Stimulated activated CD4-positive, alpha-beta T cell treated with anti-CD3 and anti-CD28 coated beads, Interleukin-12 subunit alpha, Interleukin-12 subunit beta, amount 100 ng/mL, for 24 hours (primary cell): Measurements from ENCODE around the gene BDKRB1.

Source experiments
- DNase-seq, 2 experiments: peaks; one replicate each; pipeline ENCODE4 v3.0.0-alpha.2; 2020; ENCODE audit warnings: low read depth in 2 of 2

The BDKRB1 gene

DNA sequence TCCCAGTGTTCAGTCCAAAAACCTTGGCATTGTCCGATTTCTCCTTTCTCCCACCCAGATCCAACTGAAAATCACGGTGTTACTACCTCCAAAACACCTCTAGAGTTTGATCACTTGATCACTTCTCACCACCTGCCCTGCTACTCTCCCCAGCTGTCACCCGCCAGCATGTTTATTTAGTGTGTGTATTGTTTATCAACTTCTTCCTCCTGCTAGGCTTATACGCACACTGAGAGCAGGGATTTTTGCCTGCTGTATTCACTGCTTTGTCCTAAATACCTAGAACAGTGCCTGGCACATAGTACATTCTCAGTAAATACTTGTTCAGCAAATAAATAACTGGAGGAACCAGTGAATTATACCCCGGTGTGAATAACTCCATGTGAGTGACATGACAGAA, 5.0 kb downstream of the BDKRB1 start:
- no peak for DNase-seq

DNA sequence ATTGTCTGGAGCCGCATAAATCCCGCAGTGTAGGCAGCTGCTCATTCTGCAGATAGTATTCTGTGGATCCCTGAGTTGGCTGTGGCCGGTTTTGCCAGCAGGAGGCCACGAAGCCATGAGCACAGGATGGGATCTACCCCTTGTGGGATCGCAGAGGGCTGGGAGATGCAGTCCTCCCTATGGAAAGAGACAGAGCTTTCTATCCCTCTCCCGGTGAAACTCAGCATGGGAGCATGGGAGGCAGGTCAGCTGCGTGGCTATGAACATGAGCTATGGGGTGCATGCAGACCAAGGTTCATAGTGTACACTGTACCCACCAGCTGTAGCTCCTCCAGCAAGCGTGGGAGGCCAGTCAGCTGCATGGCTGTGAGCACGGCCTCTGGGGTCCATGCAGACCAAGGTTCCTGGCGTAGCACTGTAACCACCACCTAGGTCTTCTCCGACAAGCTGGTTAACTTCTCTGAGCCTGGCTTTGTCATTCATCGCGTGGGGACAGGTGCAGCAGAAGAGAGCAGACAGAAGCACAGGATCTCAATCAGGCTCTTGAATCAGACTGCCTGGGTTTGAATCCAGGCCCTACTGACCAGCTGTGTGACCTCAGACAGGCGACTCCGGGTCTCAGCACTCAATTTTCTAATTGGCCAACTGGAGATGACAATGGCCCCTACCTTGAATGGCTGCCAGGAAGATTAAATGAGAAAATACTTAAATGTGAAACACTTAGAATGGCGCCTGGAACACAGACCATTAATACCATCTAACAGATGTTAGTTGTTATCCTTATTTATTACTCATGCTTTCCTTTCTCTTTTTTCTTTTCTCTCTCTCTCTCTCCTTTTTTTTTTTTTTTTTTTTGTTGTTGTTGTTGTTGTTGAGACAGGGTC, 6.0 kb downstream of the BDKRB1 start:
- no peak for DNase-seq

DNA sequence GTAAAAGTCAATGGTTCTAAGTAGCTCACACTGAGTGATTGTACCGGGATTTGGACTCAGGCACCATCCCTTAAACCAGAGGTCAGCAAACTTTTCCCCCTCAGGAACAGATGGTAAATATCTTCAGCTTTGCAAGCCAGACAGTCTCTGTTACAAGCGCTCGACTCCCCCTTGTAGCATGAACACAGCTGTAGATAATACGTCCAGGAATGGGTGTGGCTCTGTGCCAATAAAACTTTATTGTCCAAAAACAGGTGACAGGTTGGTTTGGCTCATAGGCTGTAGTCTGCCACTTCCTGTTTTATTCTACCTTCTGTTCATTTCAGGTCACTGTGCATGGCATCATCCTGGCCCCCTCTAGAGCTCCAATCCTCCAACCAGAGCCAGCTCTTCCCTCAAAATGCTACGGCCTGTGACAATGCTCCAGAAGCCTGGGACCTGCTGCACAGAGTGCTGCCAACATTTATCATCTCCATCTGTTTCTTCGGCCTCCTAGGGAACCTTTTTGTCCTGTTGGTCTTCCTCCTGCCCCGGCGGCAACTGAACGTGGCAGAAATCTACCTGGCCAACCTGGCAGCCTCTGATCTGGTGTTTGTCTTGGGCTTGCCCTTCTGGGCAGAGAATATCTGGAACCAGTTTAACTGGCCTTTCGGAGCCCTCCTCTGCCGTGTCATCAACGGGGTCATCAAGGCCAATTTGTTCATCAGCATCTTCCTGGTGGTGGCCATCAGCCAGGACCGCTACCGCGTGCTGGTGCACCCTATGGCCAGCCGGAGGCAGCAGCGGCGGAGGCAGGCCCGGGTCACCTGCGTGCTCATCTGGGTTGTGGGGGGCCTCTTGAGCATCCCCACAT, 7.6 kb downstream of the BDKRB1 start:
- DNase-seq, result no peak

DNA sequence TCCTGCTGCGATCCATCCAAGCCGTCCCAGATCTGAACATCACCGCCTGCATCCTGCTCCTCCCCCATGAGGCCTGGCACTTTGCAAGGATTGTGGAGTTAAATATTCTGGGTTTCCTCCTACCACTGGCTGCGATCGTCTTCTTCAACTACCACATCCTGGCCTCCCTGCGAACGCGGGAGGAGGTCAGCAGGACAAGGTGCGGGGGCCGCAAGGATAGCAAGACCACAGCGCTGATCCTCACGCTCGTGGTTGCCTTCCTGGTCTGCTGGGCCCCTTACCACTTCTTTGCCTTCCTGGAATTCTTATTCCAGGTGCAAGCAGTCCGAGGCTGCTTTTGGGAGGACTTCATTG, 8.2 kb downstream of the BDKRB1 start:
- DNase-seq, result no peak

DNA sequence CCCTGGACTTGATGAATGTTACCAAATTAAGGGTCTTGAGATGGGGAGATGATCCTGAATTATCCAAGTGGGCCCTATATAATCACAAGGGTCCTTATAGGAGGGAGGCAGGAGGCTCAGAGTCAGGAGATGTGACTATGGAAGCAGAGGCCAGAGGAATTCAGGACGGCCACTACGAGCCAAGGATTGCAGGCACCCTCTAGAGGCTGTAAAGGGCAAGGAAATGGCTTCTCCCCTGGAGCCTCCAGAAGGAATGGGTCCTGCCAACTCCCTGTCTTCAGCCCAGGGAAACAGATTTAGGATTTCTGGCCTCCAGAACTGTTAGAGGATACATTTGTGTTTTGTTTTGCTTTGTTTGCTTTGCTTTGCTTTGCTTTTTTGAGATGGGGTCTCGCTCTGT, 8.8 kb downstream of the BDKRB1 start:
- DNase-seq, result no peak

DNA sequence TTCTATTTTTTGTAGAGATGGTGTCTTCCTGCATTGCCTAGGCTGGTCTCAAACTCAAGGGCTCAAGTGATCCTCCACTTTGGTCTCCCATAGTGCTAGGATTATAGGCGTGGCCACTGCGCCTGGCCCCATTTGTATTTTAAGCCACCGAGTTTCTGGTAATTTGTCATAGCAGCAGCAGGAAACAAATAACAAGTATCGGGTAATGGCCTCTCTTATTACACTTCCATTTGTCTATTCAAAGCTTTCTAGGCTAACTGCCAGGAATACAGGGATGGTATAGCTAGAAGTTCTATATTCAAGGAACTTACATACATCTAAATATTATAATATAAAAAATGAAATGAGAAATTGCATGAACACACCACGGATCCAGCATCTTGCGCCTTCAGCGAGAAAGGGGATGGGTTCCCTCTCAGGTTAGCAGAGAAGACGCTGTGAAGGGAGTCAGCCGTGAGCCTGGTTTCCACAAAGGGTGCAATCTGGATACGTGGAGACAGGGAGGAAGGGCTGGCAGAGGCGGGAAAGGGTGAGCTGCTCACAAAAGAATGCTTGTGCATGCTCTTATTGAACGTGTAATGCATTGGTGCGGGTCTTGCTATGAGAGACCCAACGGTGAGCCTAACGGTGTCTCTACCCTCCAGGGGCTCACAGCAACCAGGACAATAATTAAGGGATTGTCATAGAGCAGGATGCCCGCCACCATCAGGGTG, 9.5 kb downstream of the BDKRB1 start:
- no peak for DNase-seq

DNA sequence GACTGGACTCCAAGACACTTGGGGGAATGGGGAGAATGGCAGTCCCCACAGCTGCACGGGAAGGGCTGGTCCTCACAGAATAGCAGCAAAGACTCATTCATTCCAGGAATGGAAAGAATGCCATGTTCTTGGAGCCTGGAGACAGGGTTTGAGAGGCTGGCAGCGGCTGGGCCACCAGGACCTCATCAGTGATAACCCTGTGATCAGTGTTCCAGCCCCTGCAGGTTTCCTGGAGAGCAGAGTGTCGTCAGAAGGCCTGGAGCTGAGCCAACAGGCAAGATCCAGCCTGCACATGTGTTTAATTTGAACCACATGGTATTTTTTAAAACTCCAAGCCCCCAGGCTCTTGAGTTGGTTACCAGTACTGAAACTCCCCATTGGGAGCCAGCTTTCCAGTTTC, 11.3 kb downstream of the BDKRB1 start:
- no peak for DNase-seq

DNA sequence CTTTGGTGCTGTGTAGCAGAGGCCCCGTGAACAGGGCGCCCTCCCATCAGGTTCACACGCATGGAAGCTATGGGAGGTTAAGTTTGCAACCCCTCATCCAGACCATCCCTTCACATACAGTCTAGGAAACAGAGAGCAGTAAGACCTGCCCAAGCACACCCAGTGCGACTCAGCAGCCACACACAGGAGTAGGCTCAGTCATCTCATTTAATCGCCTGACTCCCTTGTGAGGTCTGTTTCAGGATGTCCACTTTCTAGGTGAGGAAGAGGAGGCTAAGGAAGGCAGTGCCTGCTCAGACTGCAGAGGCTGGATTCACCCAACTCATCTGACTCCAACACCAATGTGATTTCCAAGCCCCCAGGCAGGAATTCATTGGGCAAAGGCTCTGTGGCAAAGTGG, 11.9 kb downstream of the BDKRB1 start:
- DNase-seq, result no peak

DNA sequence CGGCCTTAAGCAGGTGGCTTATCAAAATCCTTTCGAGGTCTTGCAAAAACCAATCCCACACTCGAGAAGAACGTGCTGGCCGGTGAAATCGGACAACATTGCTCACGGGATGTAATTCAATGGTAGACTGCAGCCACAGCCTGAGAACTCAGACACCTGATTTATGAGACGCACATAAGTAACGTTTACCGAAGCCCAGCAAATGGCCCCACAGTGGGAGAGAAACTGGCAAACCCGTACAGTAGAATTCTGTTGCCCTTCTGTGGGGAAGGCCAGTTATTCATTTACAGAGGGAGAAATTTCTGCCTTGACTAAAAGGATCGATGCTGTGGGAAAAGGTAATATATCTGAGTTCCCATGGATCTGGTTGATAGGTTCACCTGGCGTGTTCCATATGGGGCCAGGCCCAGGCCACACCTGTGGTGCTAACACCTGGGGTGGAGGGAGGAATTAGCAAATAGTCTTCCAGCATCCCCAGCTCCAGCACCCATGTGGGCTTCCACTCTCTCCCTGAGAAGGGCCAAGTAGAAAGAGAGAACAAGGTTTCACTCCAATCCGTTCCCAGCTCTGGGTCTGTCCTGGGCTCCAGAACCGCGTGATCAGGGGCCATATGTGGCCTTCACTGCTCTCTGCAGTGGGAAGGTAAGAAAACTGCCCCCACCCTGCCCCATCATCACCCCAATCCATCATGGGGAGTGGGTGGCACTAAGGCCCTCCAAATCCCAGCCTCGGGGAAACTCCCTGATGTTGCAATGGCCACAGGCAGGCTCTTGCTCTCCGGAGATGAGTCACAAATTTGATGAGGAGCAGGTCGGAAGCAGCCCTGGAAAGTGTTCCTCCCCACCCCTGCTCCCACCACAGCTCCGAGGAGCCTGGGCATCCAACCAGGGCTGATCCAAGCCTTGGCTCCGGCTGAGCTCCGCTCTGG, 12.7 kb downstream of the BDKRB1 start:
- no peak for DNase-seq

DNA sequence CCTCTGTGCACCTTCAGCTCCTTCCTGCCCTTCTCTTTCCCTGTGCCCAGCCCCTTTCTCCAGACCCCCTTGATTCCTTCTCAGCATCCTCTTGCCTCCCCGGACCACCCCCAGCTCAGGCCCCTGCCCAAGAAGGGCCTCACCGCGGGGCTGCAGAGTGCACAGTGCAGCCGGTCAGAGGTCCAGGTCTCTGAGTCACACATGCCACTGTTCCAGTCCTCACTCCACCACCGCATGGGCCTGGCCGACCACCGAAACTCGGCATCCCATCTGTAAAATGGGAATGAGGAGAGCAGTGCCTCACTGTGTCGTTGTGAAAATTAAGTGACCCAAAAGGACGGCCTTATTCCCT, 13.3 kb downstream of the BDKRB1 start:
- DNase-seq, result no peak

DNA sequence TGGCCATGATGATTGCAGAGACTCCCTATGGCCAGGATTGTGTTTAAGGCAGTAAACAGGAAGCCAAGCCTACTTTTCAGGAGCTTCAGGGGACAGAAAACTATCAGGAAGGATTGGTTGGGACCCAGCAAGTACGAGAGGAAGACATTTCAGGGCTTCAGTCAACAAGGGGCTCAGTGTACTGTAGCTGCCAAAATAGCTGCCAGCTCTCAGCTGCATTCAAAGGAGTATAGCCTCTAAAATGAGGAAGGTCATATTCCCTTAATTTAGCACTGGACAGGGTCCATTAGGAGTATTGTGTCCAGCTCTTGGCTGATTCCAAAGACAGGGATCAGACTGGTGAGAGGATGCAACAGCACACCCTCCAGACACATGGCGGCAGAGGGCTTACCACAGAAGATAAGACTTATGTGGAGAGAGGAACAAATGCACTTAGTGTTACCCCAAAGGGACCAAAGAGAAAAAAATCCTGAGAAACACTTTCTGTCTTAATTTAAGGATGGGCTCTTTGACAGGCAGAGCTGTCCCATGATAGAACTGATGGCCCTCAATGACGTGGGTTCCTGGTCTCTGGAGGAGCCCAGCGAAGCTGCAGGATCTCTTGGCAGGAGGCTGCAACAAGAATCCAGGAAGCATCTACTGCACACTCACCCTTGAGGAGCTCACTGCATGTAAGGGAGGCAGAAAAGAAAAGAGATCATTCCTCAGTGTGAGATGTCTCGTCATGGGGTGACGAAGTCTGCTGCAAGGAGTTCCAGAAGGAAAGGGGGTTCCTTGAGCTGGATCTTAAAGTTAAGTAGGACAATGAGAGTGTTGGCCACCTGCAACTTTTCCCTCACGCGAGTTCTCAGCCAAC, 14.8 kb downstream of the BDKRB1 start:
- no peak for DNase-seq

DNA sequence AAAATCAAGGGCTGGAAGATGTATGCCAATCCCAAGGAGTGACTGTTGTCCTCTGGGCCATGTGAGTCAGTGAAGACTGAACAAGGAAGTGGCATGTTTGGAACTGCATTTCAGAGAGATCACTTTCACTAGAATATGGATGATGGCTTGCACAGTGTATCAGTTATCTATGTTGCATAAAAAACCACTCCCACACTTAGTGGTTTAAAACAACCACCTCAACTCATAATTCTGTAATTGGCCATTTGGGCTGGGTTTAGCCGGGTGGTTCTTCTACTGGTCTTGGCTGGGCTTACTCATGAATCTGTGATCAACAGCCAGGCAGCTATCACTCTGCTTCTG, 15.4 kb downstream of the BDKRB1 start:
- no peak for DNase-seq

DNA sequence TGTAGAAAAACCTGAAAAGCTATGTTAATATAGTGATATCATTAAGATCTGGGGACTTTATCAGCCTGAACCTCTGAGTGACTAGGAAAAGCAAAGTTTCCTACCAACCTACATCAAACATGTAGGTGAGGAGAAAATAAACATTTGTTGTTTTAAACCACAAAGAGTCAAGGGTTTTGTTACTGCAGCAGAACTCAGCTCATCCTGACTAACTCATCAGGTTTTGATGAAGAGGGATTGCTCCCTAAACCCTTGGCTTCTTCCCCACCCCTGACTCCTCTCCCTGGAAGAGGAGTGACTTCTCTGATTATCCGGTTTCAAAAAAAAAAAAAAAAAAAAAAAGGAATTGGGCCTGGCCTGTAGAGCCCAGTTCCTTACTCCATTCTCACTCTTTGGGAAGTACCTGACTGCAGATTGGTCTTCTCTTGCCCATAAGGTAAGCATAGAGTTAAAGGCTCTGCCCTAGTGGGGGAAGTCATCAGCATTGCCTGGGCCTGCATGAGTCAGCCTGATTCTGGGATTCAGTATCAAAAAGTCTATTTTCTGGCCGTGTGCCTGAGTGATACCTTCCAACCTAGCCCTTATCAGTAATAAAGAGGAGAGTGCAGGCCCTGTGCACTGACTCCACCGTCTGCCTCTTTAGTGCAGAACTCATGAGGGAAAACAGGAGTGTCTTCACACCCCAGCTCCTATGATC, 16.9 kb downstream of the BDKRB1 start:
- no peak for DNase-seq

DNA sequence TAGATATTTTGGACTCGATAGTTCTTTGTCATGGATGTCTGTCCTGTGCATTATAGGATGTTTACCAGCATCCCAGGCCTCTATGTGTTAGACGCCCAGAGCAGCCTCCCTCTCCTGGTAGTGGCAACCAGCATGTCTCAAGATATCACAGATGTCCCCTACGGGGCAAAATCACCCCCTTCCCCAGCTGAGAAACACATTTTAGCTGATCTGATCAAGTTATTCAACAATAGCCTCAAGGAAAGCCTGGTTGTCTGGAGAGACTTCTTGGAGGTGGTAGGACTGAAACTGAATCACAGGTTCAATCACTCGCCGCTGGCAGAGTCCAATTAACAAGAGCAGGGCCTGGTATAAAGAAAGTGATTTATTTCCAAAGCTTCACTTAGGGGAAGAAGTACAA, 17.6 kb downstream of the BDKRB1 start:
- no peak for DNase-seq

DNA sequence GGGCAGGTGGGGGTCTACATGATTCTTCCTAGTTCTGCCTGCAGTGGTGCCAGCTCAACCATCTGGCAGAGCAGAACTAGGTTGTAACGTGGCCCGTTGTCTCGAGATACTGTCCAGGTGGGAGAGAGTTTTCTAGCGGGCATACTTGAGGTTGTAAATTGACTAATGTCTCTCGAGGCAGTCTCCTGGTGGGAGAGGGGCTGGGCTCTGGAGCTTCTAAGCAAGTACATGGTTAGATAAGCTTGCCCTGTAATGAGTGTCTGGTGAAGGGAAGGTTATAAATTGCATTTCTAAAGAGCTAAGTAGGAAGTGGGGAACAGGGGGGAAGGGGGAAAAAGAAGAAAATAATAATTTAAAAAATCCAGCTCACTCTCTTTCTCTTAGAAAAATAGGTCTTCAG, 18.1 kb downstream of the BDKRB1 start:
- DNase-seq, result no peak

DNA sequence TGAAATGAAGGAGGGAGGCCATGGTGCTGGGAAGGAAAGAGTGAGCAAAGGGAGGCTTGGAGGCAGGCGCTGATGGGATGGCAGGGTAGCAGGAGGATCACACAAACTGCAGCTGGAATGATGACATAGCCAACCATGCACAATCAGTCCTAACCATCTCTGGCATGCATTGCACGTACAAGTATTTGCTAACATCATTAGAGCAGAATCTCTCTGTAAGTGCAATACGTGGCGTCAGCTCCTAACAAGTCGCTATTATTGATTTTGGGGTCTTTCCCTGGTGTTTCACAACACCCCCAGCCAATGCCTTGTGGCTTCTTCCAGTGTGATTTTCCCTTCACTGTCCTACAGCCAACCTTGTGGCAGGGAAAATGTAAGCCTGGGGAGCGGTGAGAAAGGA, 18.5 kb downstream of the BDKRB1 start:
- DNase-seq, result no peak

DNA sequence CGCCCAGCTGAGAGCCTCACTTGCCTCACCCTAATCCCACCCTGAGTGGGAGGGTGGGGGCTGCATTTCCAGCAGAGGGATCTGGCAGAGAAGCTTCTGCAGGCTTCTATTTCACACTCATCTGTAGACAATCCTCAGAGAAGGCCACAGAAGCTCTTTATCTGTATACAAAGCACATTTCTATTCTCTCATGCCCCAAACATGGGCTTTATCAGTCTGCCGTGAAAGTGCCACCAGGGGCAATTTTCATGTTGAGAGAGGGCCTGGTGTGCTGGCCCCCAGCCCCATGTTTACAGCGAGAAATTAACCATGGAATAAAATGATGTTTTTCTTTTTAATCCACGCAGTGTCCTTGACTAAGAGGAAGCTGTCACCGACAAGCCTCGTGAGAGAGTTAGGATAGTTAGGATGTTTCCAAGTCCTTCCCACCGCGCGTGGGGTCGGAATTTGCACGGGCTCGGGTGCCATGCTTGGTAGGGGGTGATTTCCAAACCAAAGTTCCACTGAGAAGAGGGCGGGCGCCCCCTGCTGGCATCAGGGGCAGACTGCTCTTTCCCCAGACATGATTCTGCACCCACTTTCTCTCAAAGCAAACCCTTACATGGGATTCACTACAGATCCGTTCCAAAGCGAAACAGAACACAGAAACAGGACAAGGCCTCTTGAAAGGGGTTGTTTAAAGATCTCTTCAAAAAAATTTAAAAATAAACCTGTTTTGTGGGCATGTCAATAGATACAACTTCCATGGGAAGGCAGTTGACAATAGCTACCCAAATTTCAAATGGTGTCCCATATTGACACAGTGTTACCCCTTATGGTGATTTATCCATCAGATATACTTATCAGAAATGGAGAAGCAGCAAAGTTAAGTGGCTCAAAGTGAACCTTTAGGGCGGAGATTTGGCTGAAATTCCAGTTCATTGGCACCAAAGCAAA, 19.4 kb downstream of the BDKRB1 start:
- DNase-seq, result peak; percentile 35 to 71

DNA sequence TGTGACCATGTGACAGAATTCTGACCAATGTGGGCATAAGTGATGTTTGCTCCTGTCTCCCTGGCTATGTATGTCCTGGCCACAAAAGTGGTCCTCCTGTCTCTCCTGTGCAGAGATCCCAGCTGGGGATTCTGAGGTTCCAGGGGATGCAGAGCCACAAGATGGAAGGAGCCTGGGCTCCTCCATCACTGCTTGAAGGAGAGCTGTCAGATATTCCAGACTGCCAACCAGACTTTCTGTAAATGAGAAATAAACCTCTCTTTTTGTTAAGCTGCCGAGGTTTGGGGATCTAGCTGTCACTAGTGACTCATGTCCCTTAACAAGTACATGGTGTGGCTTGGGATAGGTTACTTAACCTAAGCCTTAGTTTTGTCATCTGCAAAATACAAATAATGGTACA, 21.9 kb downstream of the BDKRB1 start:
- DNase-seq, result no peak

DNA sequence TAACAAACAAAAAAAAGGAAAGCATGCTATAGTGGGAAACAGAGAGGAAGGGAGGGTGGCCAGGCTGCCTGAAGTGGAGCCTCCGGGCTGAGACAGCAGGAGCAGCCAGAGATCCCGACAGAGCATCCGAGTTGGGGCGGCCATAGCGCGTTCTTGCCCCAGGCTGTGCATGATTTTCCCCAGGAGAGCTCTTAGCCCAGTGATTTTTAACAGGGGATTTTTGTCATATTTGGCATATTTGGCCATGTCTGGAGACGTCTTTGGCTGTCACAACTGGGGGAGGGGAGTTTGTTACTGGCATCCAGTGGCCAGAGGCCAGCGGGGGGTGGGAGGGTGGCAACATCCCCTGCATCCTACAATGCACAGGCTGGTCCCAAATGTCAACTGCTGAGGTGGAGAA, 23.6 kb downstream of the BDKRB1 start:
- no peak for DNase-seq
